CD1c-positive myeloid dendritic cell (primary cell): ENCODE measurements around the gene BCAS4.

ENCODE experiments used
- DNase-seq: peaks from one replicate; pipeline ENCODE4 v3.0.0-alpha.2; 2016; ENCODE audit errors: extremely low spot score

The BCAS4 gene

GRCh38 chr20:50854506-50855249, 59.8 kb downstream of the BCAS4 start:
- DNase-seq = no peak

GRCh38 chr20:50855498-50856474, 60.9 kb downstream of the BCAS4 start:
- no peak for DNase-seq

GRCh38 chr20:50856475-50857041, 61.7 kb downstream of the BCAS4 start:
- no peak for DNase-seq

- DNase-seq = no peak
Measured at GRCh38 chr20:50857348-50857747, 62.5 kb downstream of the BCAS4 start.

GRCh38 chr20:50858525-50858924, 63.7 kb downstream of the BCAS4 start:
- DNase-seq = no peak

GRCh38 chr20:50859161-50859560, 64.3 kb downstream of the BCAS4 start:
- no peak for DNase-seq

- no peak for DNase-seq
Measured at GRCh38 chr20:50861012-50861411, 66.2 kb downstream of the BCAS4 start.

GRCh38 chr20:50862546-50862945, 67.7 kb downstream of the BCAS4 start:
- DNase-seq = no peak

GRCh38 chr20:50865114-50865513, 70.3 kb downstream of the BCAS4 start:
- DNase-seq = no peak

GRCh38 chr20:50865591-50865990, 70.7 kb downstream of the BCAS4 start:
- DNase-seq = no peak

- DNase-seq = no peak
Measured at GRCh38 chr20:50866036-50866685, 71.3 kb downstream of the BCAS4 start.

- no peak for DNase-seq
Measured at GRCh38 chr20:50866831-50867230, 72.0 kb downstream of the BCAS4 start.

- DNase-seq = no peak
Measured at GRCh38 chr20:50867805-50868204, 72.9 kb downstream of the BCAS4 start.

- DNase-seq = no peak
Measured at GRCh38 chr20:50868509-50869495, 73.9 kb downstream of the BCAS4 start.

GRCh38 chr20:50870561-50871161, 75.8 kb downstream of the BCAS4 start:
- no peak for DNase-seq

- DNase-seq = no peak
Measured at GRCh38 chr20:50872560-50873425, 77.9 kb downstream of the BCAS4 start.

- DNase-seq = no peak
Measured at GRCh38 chr20:50873585-50873984, 78.7 kb downstream of the BCAS4 start.

- DNase-seq = no peak
Measured at GRCh38 chr20:50874111-50874757, 79.4 kb downstream of the BCAS4 start.
